Lung (tissue), 12 donors: ENCODE results near the gene IL22. TPM values are rescaled to one million over a fixed set of nuclear protein-coding genes. Genes with fewer than 3 reads are reported as not detected.

ENCODE experiments used
- ATAC-seq: fragments of 200-7000 bp; cut with Tn5 transposase; one replicate; pipeline ENCODE4 v1.9.1; 2020; ENCODE audit warnings: moderate number of reproducible peaks; ENCODE audit not compliant: insufficient read depth, low FRiP score
- DNase-seq, 3 donors: peaks; one replicate each; pipeline ENCODE4 v3.0.0-alpha.2; 2013 to 2017
- H3K27ac ChIP-seq, 2 donors: one replicate each; pipeline ENCODE4 v1.5.1; 2013; ENCODE audit warnings: mild to moderate bottlenecking in 2 of 2, moderate library complexity in 2 of 2, control low read depth in 1 of 2, inconsistent platforms in 1 of 2, low read depth in 1 of 2, low read length in 1 of 2
- H3K27me3 ChIP-seq, 3 donors: one replicate each; pipeline ENCODE4 v1.5.1; 2013; ENCODE audit warnings: low read length in 2 of 3; ENCODE audit not compliant: control insufficient read depth in 3 of 3, insufficient read depth in 3 of 3
- H3K36me3 ChIP-seq, 4 donors: one replicate each; pipeline ENCODE4 v1.5.1; 2013; ENCODE audit warnings: low read length in 4 of 4, mild to moderate bottlenecking in 1 of 4, moderate library complexity in 1 of 4; ENCODE audit not compliant: control insufficient read depth in 4 of 4, insufficient read depth in 4 of 4
- H3K4me1 ChIP-seq, 5 donors: one replicate each; pipeline ENCODE4 v1.5.1; 2013; ENCODE audit warnings: low read length in 5 of 5, mild to moderate bottlenecking in 2 of 5, moderate library complexity in 1 of 5; ENCODE audit not compliant: control insufficient read depth in 5 of 5, insufficient read depth in 5 of 5
- H3K4me3 ChIP-seq: one replicate; pipeline ENCODE4 v1.5.1; 2013; ENCODE audit warnings: mild to moderate bottlenecking, control low read depth, moderate library complexity
- H3K9ac ChIP-seq, 2 donors: one replicate each; pipeline ENCODE4 v1.5.1; 2013; ENCODE audit warnings: low read length in 2 of 2, control low read depth in 1 of 2; ENCODE audit not compliant: insufficient read depth in 1 of 2
- H3K9me3 ChIP-seq, 4 donors: one replicate each; pipeline ENCODE4 v1.5.1; 2013; ENCODE audit warnings: low read length in 3 of 4, mild to moderate bottlenecking in 1 of 4, moderate library complexity in 1 of 4; ENCODE audit not compliant: control insufficient read depth in 4 of 4, insufficient read depth in 3 of 4
- WGBS, 2 donors: extraction: QIAGEN DNeasy Blood & Tissue Kit; methylation state at CpG; one replicate each; pipeline ENCODE4 v1.1.7; 2013; 5-methylcytosine and 5-hydroxymethylcytosine counted together
- polyA plus RNA-seq, 2 donors: library from polyadenylated mRNA; stranded (reverse); fragments of 200-250 nt; gene quantifications; one replicate each; pipeline ENCODE4 v1.2.1, GENCODE V29; 2013
- total RNA-seq, 2 donors: library from RNA; depleted of rRNA in 1 of 2; stranded (reverse); fragments of >200 nt in 1 of 2; gene quantifications; one replicate each; pipeline ENCODE4 v1.2.1, GENCODE V29; 2014 to 2021
- TF ChIP-seq, protein P1 (sequence below): IDR thresholded peaks from 2 replicates; pipeline ENCODE4 v1.5.1; 2012; ENCODE audit warnings: mild to moderate bottlenecking; ENCODE audit errors: control extremely low read depth, extremely low read depth
- donor health status: control.
- donor health status: control.
- donor health status: Bipolar disorder and iron deficiency.
- donor health status: healthy.
- donor health status: DM: yes; HTN: yes; CAD: no.

Gene IL22
- total and polyA plus RNA-seq, 4 donors, result 0.46 TPM; not detected in 3

- Histone ChIP-seq H3K27me3 (no peaks in the 10 kb centered on the region), H3K36me3 (no peaks in the 10 kb centered on the region), H3K4me3 (no peak overlapping the region), H3K27ac (no peak overlapping the region), H3K9me3 (no peaks in the 10 kb centered on the region), H3K4me1 (peaks cover 0 to 27% (median 0%) of the 10 kb centered on the region in 5 donors), H3K9ac (peak overlapping the region in 1 of 2 donors; percentile 1)
- DNase-seq (no peak), ATAC-seq (no peak)
- TF ChIP-seq, protein P1, sequence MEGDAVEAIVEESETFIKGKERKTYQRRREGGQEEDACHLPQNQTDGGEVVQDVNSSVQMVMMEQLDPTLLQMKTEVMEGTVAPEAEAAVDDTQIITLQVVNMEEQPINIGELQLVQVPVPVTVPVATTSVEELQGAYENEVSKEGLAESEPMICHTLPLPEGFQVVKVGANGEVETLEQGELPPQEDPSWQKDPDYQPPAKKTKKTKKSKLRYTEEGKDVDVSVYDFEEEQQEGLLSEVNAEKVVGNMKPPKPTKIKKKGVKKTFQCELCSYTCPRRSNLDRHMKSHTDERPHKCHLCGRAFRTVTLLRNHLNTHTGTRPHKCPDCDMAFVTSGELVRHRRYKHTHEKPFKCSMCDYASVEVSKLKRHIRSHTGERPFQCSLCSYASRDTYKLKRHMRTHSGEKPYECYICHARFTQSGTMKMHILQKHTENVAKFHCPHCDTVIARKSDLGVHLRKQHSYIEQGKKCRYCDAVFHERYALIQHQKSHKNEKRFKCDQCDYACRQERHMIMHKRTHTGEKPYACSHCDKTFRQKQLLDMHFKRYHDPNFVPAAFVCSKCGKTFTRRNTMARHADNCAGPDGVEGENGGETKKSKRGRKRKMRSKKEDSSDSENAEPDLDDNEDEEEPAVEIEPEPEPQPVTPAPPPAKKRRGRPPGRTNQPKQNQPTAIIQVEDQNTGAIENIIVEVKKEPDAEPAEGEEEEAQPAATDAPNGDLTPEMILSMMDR, result no peak
- 95 to 96% methylated on average over 6 of the region's 6 CpGs for WGBS, 2 donors
Measured at GRCh38 chr12:68246350-68246749, 7.1 kb downstream of the IL22 start.

DNA sequence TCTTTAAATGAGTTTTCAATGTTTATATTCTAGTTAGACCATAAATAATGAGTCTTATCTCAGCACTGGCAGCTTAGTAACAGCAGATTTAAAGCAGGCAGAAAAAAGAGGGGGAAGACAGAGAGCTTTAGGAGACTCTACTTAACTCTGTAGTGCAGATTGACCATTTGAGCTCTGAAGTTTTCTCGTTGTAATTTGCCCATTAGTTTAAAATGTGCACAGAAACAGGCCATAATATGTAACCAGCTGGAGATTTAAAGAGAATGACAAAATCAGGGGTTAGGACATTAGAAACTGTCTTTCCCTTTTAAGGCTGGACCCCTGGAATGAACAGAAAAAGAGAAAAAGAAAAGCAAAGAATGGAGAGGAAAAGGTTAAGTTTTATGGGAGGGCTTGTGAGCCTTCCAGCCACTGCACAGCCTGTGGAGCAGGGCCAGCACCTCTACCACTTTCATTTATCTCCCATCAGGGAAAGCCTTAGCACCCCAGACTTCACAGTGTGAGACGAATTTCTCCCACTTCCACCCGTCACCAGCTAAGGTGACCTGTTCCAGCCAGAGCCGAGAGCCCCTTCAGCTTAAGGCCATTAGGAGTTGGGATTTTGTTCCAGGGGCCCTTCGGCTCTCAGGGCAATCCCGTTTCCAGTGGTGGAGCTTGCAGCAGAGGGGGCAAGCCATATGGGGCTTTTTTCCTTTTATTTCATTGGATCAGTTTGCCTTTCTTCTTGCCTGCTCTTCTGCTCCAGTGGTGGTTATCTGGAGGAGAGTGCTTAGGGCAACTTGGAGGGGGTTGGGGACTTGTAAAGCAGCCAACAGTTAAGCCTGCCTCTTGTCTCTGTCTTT is 8.0 kb downstream of the IL22 start:
- no peak for ATAC-seq
- Histone ChIP-seq H3K27me3 (no peaks in the 10 kb centered on the region), H3K9ac (peak overlapping the region in 1 of 2 donors; percentile 73), H3K36me3 (no peaks in the 10 kb centered on the region), H3K4me3 (no peak overlapping the region), H3K9me3 (no peaks in the 10 kb centered on the region), H3K4me1 (peaks cover 0 to 29% (median 0%) of the 10 kb centered on the region in 5 donors), H3K27ac (no peak overlapping the region)
- DNase-seq, result peak; percentile 69 to 93 (median 90)
- TF ChIP-seq, protein P1, result no peak
- 46 to 61% methylated on average over 6 of the region's 6 CpGs for WGBS, 2 donors

DNA sequence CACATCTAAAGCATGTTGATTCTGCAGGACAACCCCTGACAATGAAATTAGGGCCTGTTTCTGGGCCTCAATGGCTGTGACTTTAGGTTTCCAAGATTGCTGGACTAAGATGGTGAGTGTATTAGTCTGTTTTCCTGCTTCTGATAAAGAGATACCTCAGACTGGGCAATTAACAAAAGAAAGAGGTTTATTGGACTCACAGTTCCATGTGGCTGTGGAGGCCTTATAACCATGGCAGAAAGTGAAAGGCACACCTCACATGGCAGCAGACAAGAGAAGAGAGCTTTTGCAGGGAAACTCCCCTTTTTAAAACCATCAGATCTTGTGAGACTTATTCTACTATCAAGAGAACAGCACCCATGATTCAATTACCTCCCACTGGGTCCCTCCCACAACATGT is 10.6 kb downstream of the IL22 start:
- no peak for ATAC-seq
- Histone ChIP-seq H3K4me3 (no peak overlapping the region), H3K27ac (no peak overlapping the region), H3K4me1 (peaks cover 0 to 29% (median 0%) of the 10 kb centered on the region in 5 donors), H3K9me3 (no peaks in the 10 kb centered on the region), H3K36me3 (no peaks in the 10 kb centered on the region), H3K9ac (no peak overlapping the region), H3K27me3 (no peaks in the 10 kb centered on the region)
- TF ChIP-seq, protein P1, result no peak
- DNase-seq, result no peak
